ENCODE data around the gene CNTNAP1.

Gene CNTNAP1

DNA sequence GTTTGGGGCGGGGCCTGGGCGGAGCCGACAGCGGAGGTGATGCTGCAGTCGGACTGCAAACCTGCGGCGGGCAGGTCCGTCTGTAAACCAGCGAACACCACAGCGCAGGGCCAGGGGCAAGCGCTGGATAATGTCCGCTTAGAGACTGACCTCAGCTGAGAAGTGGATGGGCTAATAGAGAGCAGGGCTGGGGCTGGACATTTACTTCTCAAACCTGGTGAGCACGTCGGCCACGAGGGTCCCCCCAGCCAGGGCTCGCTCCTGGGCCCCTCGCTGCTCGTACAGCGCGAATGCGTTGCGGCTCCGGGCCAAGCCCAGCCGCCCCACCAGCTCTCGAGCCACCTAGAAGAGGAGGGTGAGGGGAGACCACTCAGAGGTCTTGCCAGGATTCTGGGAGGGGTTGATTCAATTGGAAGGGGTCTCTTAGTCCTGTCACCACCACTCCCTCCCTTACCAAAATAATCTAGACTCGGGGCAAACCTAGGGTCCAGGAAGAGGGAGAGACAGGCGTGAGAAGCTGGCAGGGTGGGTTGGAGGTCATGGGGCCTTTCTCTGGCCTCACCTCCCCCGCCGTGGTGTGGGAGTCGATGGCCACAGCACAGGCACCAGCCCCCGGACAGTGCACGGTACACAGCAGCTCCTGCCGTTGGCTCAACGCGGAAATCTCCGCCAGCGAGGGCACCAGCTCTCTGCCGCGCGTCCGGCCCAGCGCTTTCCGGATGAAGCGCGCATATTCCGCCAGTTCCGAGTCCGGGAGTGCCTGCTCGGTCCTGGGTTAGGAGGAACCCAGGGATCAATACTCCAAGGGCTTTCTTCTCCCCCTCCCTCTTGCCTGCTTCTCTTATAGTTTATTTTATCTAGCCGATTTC lies 11.3 kb upstream of the CNTNAP1 start:
- no peak for DNase-seq (ENCODE audit: low read depth in 2 of 2)

DNA sequence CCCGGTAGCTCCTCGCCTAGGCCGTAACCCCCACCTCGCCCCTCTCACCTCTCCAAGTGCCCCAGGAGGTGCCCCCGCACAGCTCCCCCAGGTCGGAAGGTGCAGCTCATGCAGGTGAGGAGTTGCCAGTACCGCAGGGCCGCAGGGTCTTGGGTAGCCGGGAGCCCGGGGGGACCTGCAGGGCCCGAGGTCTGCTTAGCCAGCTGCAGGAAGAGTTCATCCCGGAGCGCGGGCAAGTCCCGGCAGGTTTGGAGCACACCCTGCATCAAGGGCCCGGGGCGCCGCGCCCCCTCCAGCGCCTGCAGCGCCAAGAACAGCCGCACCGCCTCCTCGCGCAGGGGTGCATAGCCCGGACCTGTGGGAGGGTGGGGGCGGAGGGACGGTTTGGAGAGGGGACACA lies 10.3 kb upstream of the CNTNAP1 start:
- DNase-seq (ENCODE audit: low read depth in 2 of 2): no peak

DNA sequence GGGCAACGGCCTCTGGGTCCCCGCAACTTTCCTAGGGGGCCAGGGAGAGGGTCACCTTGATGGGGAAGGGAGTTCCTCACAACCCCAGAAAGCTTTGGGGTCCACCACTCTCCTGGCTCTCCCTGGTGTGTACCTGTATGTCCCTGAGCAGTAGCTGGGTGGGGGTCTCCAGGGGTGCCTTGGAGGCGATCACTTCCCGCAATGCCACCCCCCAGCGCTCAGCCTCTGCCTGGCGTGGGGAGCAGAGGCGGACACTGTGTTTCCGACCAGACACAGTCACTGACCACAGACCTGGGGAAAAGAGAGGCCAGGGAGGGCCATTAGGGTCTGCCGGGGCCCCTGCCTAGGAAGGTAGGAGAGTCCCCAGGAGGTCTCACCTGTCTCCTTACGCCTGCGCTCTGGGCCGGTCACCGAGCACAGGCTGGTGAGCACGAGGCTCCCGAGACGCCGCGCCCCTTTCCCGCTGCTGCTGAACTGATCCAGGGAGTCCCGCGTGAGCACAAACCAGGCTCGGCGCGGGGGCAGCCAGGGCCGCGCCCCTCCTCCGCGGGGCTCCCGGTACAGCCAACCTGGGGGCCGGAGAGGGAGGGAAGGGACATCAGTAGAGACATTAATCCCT lies 9.0 kb upstream of the CNTNAP1 start:
- DNase-seq (ENCODE audit: low read depth in 2 of 2): no peak

DNA sequence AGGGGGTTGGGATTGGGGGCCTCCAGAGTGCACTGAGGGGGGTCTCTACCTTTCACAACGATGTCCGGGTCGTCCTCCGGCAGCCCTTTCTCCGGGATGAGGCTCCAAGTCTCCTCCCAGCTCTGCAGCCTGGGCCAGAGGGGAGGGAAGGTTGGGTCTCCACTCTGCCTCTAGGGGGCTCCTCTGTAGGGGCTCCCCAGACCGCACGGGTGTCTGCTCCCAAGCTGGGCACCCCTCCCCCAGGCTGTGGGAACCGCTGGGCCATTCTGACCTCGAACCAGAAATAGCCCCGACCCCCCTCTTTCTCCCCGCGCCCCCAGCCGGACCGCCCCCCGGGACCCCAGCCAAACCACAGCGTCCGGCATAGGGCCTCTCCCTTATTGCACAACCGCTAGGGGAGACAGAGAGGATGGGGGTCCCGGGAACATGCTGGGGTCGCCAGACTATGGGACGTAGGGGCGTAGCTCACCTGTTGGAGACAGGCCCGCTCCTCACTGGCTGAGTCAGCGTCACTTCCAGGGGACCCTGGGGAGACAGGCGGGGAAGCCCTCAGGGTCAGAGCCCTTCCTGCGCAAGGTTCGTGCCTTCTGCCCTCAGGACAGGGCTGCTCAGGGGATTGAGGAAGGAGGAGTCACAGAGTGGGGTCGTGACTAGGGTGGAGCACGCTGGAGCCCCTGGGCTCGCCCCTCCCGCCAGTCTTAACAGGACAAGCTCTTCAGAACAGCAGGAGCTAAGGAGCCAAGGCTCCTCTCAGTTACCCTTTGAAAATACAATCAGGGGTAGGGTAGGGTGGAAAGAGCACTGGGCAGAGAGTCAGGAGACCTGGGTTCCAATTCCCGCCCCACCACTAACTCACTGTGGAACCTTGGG lies 8.2 kb upstream of the CNTNAP1 start:
- no peak for DNase-seq (ENCODE audit: low read depth in 2 of 2)

DNA sequence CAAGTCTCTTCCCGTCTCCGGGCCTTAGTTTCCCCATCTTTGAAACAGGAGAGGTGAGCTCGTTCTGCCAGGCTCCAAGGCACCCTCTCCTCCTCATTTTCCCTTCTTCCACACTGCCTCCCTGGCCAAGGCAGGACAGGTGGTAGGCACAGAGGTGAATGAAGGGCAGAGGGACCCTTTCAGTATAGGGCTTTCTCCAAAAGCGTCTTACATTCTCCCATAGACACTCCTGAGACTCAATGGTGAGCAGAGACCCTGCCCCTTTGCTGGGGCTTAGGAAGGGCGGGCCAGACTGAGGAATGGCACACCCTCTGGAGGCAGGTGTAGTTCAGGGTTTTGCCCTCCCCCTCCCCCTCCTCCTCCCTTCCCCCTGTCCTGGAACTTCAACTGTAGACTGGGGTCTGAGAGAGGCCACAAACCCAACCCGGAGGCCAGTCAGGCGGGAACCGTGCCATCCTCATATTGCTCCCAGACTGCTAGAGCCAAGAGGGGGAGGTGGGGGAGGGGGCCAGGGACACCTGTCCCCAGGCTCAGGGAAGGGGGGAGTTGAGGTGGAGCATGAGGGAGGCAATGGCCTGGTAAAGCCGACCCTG lies 7.5 kb upstream of the CNTNAP1 start:
- no peak for DNase-seq (ENCODE audit: low read depth in 2 of 2)

DNA sequence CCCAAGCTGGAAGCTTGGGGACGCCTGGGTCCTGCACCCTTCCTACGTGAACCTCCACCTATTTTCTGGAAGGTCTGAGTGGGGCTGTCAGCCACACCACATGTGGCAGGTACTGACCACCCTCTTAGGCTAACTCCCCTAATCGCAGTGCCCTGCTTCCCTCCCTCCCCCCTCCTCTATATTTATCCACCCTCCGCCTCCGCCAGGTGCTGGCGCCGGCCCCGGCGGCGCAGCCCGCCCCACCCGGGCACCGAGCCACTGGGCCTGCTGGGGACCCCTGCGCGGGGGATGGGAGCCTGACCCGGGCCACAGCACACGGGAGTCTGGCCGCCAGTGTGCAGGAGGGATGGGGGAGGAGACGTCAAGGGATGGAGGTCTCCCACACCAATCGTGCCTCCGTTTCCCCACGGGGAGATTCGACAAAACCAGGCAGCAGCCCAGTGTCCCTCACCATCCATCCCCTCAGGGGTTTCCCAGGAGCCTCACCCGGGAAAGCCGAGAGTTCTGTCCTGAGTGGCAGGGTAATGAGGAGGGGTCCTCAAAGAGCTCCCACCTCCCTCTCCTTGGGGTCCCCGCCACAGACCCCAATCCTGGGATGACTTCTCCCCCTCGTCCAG lies 6.9 kb upstream of the CNTNAP1 start:
- DNase-seq (ENCODE audit: low read depth in 2 of 2): no peak

DNA sequence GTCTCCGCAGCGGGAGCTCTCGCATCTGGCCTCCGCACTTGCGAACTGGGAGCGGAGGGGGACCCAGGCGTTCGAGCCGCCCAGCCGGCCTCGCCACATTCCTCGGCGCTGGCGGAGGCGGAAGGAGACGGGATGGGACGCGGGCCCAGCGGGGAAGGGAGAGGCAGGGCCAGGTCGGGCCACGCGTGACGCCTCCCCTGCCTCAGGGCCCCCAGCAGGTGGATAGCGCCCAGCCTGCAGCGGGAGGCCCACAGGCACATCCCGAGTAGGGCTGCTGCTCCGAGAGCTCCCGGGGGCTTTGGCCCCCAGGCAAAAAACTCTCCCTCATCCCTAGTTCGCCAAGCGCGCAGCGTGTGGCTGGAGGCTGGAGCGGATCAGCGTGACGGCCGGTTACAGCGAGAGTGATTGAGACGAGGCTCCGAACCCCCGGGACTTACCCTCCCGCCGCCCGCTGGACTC lies 6.3 kb upstream of the CNTNAP1 start:
- DNase-seq (ENCODE audit: low read depth in 2 of 2): no peak

DNA sequence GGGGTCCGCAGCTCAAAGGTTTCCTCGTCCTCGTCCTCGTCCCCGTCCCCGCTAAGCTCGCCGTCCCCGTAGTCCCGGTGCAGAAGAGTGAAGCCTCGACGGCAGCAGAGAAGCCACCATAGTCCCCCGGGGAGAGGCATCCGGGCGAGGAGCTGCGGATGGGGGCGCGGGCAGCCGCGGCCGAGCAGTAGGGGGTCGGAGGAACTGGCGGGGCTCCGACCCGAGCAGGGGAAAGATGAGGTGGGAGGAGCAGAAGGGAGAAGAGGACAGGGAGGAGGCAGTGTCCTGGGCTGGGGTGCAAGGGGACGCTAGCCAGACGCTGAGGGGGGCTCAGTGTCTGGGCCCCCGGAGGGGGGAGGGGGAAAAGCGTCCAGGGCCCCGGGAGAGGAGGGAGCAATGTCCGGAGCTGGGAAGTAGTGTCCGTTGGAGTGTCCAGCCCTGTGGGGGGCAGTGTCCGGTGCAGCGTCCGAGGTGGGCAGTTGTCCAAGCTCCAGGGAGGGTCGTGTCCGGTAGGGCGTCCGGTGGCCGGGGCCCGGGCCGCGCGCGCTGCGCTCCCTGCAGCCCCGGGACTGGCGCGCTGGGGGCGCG lies 5.8 kb upstream of the CNTNAP1 start, which contains the start of gene PLEKHH3:
PLEKHH3 (minus strand) TSS at position 571 of the 588 bp plus-strand sequence; CDS start at position 140, 431 bp downstream.
- DNase-seq (ENCODE audit: low read depth in 2 of 2): no peak

DNA sequence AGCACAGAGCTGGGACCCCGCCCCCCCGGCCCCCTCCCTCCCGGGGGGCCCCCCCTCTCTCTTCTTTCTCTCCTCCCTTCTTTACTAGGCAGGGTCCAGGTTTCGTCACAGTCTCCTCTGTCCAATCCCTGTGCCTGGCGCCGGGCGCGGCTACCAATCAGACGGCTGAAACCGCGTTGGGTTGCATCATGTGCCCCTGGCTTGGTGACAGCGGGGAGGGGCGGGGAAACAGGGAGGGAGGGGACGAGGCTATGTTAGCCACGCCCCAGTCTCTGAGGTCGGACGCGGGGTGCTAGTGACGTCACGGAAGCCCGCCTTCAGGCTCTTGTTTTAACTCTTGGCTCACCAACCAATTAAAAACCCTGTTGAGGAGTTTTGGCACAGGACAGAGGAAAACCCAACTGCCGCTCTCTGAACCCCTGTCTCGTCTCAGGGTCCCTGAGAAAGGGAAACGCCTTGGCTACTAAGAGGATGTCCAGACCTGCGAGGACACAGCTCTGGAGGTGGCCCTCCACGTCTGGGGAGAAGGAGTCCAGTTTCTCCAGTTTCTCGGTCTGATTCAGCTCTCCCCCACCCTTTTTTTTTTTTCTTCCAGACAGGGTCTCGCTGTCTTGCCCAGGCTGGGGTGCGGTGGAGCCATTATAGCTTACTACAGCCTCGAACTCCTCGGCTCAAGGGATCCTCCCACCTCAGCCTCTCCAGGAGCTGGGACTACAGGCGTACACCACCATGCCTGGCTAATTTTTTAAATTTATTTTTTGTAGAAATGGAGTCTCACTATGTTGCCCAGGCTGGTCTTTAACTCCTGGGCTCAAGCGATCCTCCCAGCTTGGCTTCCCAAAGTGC lies 5.1 kb upstream of the CNTNAP1 start:
- peak; percentile 96 to 99 for DNase-seq (ENCODE audit: low read depth in 2 of 2)

DNA sequence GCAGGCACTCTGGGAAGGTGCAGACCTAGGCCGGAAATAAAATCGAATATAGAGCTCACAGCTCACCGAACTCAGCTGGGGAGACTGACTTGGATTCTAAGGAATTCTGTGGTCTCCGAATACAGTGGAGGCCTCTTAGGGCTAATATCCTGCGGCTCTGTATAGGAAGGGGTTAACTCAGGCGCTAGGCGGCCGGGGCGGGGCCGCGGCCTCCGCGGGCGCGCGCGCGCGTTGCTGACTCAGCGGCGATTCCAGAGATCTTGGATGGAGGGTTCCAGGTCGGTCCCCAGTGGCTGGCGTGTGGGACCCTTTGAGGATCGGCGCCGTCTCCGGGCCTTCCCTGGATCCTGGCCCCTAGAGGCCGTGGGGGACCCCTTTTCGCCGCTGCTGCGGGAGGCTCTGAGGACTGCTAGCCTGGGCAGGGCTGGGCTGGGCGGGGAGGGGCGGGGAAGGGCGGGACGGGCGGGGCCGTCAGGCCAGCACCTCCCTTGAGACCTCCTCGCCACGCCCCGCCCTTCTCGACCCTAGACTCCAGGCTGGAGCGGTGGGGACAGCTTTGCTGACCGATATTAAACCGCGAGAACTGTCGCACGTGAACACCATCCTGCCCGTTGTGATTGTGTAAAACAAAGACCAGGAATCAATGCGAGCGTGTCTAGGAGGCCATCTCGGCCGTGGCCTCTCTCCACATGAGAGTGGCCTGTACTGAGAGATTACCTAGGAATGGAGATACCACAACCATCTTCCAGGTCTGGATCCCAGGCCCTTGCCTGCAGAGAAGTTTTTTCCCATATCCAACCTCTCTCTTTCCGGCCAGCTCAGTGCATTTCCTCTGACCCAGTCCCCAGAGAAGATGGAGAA lies 4.2 kb upstream of the CNTNAP1 start:
- peak; percentile 72 to 76 for DNase-seq (ENCODE audit: low read depth in 2 of 2)

DNA sequence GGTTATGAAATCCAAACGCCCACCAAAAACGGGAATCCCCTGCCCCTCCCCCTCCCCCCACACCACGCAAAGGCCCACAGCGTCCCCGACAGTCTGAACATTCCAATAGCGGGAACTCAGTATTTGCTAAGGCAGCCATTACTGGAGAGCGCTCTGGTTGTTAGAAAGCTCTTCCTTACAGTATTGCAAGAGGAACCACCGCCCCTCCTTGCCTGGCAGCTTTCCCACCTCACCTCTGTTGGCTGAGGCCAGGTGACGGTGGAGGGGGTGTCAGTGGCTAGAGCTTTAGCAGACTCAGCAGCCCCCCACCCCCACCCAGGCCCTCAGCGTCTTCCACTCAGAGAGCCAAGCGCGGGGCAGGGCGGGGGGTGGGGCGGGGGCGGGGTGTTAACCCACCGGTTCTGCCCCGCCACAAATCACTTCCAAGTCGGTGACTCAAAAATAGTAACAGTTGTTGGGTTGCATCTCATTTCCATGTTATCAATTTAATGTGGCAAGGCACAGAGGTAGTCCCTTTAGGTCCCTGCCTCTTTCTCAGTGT lies 3.3 kb upstream of the CNTNAP1 start:
- DNase-seq (ENCODE audit: low read depth in 2 of 2): no peak

DNA sequence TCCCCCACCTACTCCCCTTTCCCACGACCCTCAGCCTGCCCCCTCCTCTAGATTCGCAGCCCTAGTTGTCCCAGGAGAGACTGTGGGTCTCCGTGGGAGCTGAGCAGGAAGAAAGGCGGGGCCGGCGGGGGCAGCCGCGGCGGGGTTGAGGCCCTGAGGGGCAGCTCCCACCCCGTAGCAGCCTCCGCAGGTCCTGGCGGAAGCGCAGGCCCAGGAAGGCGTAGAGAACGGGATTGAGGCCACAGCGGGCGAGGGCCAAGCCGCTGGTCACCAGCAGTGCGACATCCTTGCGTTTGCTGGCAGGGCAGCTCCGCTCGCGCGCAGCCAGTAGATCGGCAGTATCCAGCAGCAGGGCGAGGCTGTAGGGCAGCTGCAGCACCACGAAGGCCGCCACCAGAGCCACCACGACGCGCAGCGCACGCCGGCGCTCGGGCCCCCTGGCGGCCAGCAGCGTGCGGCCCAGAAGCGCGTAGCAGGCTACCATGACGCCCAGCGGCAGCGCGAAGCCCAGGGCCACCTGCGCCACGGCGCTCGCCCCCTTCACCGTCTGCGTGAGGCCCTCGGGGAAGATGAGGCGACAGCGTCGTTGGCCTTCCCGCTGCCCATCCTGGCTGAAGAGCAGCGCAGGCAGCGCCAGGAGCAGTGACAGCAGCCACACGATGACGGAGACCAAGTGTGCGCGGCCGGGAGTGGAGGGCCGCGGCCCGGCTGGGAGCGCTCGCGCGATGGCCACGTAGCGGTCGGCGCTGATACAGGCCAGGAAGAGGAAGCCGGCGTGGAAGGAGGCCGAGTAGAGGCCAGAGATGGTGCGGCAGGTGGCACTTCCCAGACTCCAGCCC lies 2.6 kb upstream of the CNTNAP1 start:
- peak; percentile 55 to 60 for DNase-seq (ENCODE audit: low read depth in 2 of 2)

DNA sequence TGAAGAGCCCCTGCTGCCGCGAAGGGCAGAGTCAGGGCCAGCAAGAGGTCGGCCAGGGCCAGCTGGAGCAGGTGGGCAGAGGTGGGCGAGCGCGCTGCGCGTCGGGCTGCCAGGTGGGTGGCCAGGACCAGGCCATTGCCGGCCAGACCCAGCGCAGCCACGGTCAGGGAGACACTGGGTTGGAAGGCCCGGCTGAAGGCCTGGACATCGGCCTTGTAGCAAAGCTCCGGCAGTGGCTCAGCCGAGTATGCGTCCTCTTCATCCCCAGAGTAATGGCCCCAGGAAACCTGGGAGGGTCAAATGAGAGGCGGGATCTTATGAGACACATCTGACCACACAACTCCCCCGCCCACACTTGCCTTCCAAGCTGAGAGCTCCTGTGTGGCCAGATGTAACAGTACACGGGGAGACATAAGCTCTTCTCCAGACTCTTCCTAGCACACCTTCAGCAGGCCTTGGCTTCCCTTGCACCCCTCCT lies 2.0 kb upstream of the CNTNAP1 start:
- no peak for DNase-seq (ENCODE audit: low read depth in 2 of 2)

DNA sequence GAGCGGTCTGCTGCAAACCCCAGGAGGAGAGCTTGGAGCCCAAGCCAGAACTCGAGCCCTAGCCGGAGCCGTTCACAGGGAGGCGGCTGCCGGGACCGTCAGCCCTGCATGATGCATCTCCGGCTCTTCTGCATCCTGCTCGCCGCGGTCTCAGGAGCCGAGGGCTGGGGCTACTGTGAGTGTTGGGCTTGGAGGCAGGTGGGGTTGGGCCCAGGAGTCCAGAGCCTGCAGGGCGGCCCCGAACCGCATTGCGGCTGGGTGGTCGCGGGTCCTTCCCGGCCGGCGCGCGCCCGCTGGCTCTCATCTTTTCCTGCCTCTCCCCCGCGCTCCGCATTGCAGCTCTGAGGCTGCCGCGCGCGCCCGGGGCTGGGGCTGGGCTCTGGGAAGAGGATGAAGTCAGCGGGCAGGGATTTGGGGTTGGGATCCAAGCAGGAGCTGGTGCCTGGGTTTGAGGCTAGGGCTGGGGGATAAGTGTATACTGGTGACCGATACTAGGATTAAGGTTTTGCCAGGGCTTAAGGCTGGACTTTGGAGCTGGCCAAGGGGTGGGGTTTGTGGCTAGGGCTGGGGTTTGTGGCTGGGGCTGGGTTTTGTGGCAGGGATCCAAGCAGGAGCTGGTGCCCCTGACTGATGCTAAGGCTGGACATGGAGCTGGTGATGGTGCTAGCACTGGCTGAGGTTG lies 532 bp downstream of the CNTNAP1 start:
- no peak for DNase-seq (ENCODE audit: low read depth in 2 of 2)

DNA sequence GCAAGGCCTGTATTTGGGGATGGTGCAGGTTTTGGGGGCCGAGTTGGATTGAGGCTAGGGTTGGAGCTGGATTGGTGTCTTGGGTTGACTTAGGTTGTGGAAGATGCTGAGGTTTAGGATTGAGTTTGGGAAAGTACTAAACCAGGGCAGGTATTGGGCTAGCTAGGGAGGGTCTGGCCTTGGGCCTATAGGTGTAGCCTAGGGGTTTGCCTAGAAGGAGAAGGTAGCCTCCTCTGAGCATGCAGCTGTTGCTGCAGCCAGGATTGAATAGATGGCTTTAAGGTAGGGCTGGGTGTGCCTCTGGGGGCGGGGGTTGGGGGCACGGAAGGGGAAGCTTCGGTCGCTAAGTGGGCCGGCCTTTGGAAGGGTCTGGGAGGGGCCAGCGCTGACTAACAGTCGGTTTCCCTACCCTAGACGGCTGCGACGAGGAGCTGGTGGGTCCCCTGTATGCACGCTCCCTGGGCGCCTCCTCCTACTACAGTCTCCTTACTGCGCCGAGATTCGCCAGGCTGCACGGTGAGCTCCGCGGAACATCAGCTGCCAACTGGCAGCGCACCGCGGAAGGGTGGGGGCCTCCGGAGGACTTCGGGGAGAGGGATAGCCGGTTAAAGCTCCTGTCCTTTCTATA lies 1.2 kb downstream of the CNTNAP1 start:
- no peak for DNase-seq (ENCODE audit: low read depth in 2 of 2)

DNA sequence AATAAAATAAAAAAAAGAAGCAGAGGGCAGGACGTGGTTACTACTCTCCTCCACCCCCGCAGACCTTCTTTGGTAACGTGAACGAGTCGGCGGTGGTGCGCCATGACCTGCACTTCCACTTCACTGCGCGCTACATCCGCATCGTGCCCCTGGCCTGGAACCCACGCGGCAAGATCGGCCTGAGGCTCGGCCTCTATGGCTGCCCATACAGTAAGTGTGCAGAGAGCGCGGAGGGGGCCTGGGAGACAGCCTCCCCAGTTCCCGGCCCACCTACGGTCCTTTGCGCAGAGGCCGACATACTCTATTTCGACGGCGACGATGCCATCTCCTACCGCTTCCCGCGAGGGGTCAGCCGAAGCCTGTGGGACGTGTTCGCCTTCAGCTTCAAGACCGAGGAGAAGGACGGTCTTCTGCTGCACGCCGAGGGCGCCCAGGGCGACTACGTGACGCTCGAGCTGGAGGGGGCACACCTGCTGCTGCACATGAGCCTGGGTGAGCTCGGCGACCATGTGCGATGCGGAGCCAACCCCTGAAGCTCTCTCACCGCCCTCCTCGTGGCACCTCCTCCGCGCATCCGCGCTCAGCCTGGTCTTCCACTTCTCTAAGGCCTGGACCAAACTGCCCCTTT lies 2.7 kb downstream of the CNTNAP1 start:
- DNase-seq (ENCODE audit: low read depth in 2 of 2): no peak
